ENCODE results near the gene SLC7A5.

DNA sequence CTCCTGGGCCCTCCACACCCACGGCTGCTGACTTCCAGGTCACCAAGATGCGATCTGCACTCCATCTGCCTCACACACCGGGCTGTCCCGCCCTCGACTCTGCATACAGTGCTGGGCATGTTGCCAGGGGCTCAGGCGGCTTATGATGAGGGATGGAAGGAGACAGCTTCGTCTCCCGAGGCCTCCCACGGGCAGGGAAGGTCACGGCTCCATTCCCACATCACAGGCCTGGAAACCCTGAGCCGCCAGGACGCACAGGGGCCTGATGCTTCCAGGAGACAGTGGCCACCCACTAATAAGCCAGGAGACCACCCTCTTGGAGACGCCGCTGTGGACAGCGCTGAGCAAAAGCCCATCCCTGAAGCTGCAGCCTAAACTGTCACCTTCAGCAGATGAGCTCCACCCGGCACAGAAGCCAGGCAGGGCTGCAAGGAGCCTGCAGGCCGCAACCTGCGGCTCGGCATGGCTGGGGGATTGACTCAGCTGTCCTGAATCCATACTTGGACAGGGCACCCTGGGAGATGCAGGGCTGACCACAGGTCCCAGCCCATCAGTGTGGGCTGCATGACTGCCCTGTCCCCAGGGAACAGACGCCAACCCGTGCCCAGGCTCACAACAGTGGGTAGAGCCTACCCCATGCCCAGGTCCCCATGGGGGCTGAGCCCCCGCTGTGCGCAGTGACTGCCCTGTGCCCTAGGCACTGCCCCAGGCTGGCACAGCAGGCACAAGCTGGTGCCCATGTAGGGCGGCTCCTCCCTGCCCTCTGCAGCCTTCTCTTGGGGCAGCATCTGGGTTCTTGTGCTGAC is 34.4 kb downstream of the SLC7A5 start:
- TF ChIP-seq, protein P1, sequence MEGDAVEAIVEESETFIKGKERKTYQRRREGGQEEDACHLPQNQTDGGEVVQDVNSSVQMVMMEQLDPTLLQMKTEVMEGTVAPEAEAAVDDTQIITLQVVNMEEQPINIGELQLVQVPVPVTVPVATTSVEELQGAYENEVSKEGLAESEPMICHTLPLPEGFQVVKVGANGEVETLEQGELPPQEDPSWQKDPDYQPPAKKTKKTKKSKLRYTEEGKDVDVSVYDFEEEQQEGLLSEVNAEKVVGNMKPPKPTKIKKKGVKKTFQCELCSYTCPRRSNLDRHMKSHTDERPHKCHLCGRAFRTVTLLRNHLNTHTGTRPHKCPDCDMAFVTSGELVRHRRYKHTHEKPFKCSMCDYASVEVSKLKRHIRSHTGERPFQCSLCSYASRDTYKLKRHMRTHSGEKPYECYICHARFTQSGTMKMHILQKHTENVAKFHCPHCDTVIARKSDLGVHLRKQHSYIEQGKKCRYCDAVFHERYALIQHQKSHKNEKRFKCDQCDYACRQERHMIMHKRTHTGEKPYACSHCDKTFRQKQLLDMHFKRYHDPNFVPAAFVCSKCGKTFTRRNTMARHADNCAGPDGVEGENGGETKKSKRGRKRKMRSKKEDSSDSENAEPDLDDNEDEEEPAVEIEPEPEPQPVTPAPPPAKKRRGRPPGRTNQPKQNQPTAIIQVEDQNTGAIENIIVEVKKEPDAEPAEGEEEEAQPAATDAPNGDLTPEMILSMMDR (conservative IDR thresholded peaks at IDR 0.05): no peak
- TF ChIP-seq ZFX (IDR thresholded peaks at IDR 0.05): no peak

Data from C4-2B (cell line).